ENCODE results near the gene COX19.

Gene COX19, protein sequence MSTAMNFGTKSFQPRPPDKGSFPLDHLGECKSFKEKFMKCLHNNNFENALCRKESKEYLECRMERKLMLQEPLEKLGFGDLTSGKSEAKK

DNA sequence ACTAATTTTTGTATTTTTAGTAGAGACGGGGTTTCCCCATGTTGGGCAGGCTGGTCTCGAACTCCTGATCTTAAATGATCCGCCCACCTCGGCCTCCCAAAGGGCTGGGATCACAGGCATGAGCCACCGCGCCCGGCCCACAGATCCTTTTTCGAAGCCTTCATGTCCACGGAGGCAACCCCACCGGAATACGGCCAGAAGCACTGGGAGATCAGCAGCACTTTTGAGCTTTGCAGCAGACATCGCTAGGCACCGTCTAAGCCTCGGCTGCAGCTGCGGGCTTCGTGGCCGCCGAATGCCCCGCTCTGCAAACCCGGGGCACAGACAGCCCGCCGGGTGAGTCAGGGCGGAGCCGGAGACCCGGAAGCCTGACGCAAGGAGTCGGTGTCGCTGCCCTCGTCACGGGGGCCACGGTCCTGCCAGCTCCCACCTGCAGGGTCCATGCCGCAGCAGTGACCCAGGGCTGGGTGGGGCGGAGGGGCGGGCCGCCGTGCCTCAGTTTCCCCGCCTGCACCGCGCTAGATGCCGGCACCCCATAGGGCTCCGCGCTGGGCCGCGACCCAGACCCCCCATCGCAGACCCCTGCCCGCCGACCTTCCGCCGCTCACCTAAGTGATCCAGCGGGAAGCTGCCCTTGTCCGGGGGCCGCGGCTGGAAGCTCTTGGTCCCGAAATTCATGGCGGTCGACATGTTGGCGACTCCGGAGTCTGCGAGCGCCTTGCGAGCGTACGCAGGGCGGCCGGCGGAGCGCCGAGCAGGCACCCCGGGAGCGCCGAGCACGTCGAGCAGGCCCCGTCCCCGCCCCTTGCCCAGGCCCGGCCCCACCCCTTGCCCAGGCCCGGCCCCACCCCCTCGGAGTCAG is at the start of gene COX19:
Gene COX19 (minus strand): TSS at position 730 of the 862 bp plus-strand sequence. CDS start 40 bp downstream, at position 690.
- POLR2A ChIA-PET: interaction anchor here (0.7 to 1.4 kb wide), 10 partner anchors 11 to 163 kb away, joined by 3 to 7 read pairs (median 3); a partner anchor contains a TSS
- TF ChIP-seq L3MBTL2 (conservative IDR thresholded peaks at IDR 0.05): 0 out of 2 replicates have a peak, but pooled peaks have one; percentile 55
- TF ChIP-seq ZNF384 (IDR thresholded peaks at IDR 0.05): no peak
- TF ChIP-seq ELF4 (IDR thresholded peaks at IDR 0.05): 0 out of 2 replicates have a peak, but pooled peaks have one; percentile 11
- TF ChIP-seq CTBP1 (IDR thresholded peaks at IDR 0.05; ENCODE audit: borderline replicate concordance): no peak
- CTCF ChIA-PET: interaction anchor here (0.6 to 2.8 kb wide), 4 partner anchors 18 to 209 kb away, joined by 3 to 11 read pairs (median 3); no protein-coding TSS in a partner anchor
- DNase-seq (ENCODE audit: extremely low spot score): peak; percentile 95

DNA sequence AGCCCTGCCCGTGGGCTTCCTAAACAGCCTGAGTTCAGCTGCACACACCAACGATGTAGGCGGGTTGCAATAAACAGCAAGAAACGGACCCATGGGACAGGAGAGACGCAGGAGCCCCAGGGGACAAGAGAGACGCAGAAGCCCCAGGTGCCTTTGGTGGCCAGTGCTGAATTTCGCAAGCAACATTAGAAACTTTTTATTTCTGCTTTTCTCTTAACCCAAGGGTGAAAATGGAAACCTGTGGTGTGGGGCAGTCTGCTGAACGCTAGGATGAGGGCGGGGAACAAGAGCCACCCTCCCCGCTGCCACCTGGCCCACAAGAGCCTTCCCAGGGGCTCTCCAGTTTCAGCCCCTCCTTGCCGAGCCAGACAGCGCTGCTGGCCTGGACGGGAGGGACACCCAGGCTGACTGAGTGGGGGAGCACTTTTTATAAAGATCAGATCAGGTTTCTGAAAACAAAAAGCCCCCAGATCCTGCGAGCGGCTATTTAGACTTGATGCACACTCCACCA is 49.0 kb upstream of the COX19 start:
- POLR2A ChIA-PET: no interaction called here
- CTCF ChIA-PET: no interaction called here
- no peak for DNase-seq (ENCODE audit: extremely low spot score)
- TF ChIP-seq SUZ12 (IDR thresholded peaks at IDR 0.05): no peak
- no peak for TF ChIP-seq FOXA1 (IDR thresholded peaks at IDR 0.05)
- no peak for TF ChIP-seq FOXM1 (IDR thresholded peaks at IDR 0.05; ENCODE audit: borderline replicate concordance)
- TF ChIP-seq ELF4 (IDR thresholded peaks at IDR 0.05): no peak
- no peak for TF ChIP-seq BHLHE40 (IDR thresholded peaks at IDR 0.05; ENCODE audit: borderline replicate concordance)
- no peak for TF ChIP-seq TARDBP (IDR thresholded peaks at IDR 0.05)
- no peak for TF ChIP-seq NFRKB (IDR thresholded peaks at IDR 0.05)
- TF ChIP-seq ZNF384 (IDR thresholded peaks at IDR 0.05): no peak
- TF ChIP-seq CTBP1 (IDR thresholded peaks at IDR 0.05; ENCODE audit: borderline replicate concordance): no peak
- TF ChIP-seq, protein P1, sequence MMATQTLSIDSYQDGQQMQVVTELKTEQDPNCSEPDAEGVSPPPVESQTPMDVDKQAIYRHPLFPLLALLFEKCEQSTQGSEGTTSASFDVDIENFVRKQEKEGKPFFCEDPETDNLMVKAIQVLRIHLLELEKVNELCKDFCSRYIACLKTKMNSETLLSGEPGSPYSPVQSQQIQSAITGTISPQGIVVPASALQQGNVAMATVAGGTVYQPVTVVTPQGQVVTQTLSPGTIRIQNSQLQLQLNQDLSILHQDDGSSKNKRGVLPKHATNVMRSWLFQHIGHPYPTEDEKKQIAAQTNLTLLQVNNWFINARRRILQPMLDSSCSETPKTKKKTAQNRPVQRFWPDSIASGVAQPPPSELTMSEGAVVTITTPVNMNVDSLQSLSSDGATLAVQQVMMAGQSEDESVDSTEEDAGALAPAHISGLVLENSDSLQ (IDR thresholded peaks at IDR 0.05): no peak
- no peak for TF ChIP-seq L3MBTL2 (conservative IDR thresholded peaks at IDR 0.05)
- no peak for TF ChIP-seq LEF1 (IDR thresholded peaks at IDR 0.05; ENCODE audit: borderline replicate concordance)
- TF ChIP-seq HDGF (IDR thresholded peaks at IDR 0.05; ENCODE audit: borderline replicate concordance): no peak
- TF ChIP-seq FOXK2 (IDR thresholded peaks at IDR 0.05): no peak
- no peak for TF ChIP-seq ARNT (IDR thresholded peaks at IDR 0.05)

DNA sequence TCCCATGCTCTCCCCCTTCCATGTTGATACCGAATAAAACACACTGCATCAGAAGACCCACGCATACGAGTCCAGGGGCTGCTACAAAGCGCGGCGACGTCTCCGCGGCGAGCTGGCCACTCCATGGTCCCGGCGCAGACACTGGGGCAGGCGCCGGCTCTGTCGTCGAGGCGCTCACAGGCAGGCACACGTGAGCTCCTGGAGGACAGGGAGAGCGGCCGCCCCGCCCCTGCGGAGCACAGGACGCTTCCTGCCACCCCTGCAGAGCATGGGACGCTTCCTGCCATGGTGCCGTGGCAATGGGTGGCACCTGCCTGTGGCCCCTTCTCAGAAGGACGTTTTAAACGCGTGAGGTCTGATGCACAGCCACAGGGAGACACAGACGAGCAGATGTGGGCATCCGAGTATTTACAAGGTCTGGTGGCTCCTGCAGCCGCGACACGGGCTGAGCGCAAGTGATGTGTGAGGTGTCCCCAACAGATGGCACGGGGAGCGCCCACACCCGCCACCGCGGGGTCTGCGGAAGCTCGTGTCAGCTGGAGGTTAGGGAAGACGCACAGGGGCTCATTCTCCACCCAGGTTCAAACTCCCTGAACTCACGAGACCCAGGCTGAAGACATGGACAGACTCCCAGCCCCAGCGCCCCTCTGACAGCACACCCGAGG is 47.6 kb upstream of the COX19 start:
- TF ChIP-seq ELF4 (IDR thresholded peaks at IDR 0.05) (no peak), FOXM1 (IDR thresholded peaks at IDR 0.05; ENCODE audit: borderline replicate concordance) (no peak), LEF1 (IDR thresholded peaks at IDR 0.05; ENCODE audit: borderline replicate concordance) (no peak), SP1 (IDR thresholded peaks at IDR 0.05) (no peak), HDGF (IDR thresholded peaks at IDR 0.05; ENCODE audit: borderline replicate concordance) (no peak), FOXK2 (IDR thresholded peaks at IDR 0.05) (no peak), ZNF384 (IDR thresholded peaks at IDR 0.05) (no peak), FOXA1 (IDR thresholded peaks at IDR 0.05) (no peak), BHLHE40 (IDR thresholded peaks at IDR 0.05; ENCODE audit: borderline replicate concordance) (no peak), ARNT (IDR thresholded peaks at IDR 0.05) (no peak), CTBP1 (IDR thresholded peaks at IDR 0.05; ENCODE audit: borderline replicate concordance) (no peak), TARDBP (IDR thresholded peaks at IDR 0.05) (no peak), L3MBTL2 (conservative IDR thresholded peaks at IDR 0.05) (no peak), NFRKB (IDR thresholded peaks at IDR 0.05) (no peak), SUZ12 (IDR thresholded peaks at IDR 0.05) (no peak)
- TF ChIP-seq, protein P1 (IDR thresholded peaks at IDR 0.05): no peak
- CTCF ChIA-PET: no interaction called here
- no peak for DNase-seq (ENCODE audit: extremely low spot score)
- POLR2A ChIA-PET: no interaction called here

DNA sequence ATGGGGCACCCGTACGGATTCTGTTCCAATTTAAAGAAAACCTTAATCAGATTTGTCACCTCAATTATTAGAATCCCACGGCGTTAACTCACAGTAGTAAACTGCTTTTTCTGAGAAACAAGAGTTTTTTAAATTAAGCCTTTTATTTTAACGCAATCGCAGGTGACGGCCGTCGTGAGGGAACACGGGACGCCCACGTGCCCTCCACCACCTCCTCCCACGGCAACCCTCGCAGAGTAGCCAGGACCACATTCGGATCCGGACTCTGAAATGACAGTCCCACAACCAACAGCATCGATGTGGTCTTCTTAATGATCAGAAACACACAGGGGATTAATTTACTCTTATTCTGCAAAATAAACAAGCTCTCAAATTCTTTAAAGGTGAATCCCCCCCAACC is 47.0 kb upstream of the COX19 start:
- ChIA-PET CTCF (no interaction called here), POLR2A (no interaction called here)
- TF ChIP-seq L3MBTL2 (conservative IDR thresholded peaks at IDR 0.05) (no peak), ZNF384 (IDR thresholded peaks at IDR 0.05) (no peak), SP1 (IDR thresholded peaks at IDR 0.05) (no peak), ARNT (IDR thresholded peaks at IDR 0.05) (no peak), TARDBP (IDR thresholded peaks at IDR 0.05) (no peak), NFRKB (IDR thresholded peaks at IDR 0.05) (no peak), SUZ12 (IDR thresholded peaks at IDR 0.05) (no peak), ELF4 (IDR thresholded peaks at IDR 0.05) (no peak)
- TF ChIP-seq, protein P1 (IDR thresholded peaks at IDR 0.05): no peak

DNA sequence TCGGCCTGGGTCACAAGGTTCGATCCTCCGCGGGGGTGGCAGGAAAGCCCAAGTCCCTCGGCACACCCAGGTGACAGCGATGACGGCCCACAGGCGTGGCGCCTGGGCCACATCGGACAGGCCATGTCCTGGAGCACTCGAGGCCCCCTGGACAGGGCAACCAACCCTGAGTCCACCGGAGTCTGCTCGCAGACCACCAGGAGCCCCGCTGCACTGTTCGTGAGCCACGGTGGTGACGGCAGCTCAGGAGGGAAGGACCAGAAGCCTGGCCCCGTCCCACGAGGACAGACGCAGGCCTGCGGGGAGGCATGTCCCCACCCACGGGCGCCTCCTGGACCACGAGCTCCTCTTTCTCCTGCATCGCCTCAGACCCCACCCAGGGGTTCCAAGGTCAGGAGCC is 46.6 kb upstream of the COX19 start:
- DNase-seq (ENCODE audit: extremely low spot score): no peak

More for the DNA sequence above, 47.0 kb upstream of the COX19 start:
- no peak for DNase-seq (ENCODE audit: extremely low spot score)

More for the DNA sequence above, 46.6 kb upstream of the COX19 start:
- no peak for TF ChIP-seq ZNF384 (IDR thresholded peaks at IDR 0.05)
- TF ChIP-seq TARDBP (IDR thresholded peaks at IDR 0.05): no peak
- no peak for TF ChIP-seq L3MBTL2 (conservative IDR thresholded peaks at IDR 0.05)
- no peak for TF ChIP-seq FOXK2 (IDR thresholded peaks at IDR 0.05)
- no peak for TF ChIP-seq FOXA1 (IDR thresholded peaks at IDR 0.05)
- no peak for TF ChIP-seq SUZ12 (IDR thresholded peaks at IDR 0.05)
- no peak for TF ChIP-seq FOXM1 (IDR thresholded peaks at IDR 0.05; ENCODE audit: borderline replicate concordance)
- TF ChIP-seq CTBP1 (IDR thresholded peaks at IDR 0.05; ENCODE audit: borderline replicate concordance): no peak
- TF ChIP-seq HDGF (IDR thresholded peaks at IDR 0.05; ENCODE audit: borderline replicate concordance): no peak
- TF ChIP-seq, protein P1 (IDR thresholded peaks at IDR 0.05): no peak
- ChIA-PET POLR2A (no interaction called here), CTCF (no interaction called here)

Data from HEK293T (cell line).